Measurements from ENCODE around the gene MEF2D.

Gene MEF2D

GRCh38 chr1:156435545-156436140 is 64.9 kb downstream of the MEF2D start:
- H3K36me3 ChIP-seq (ENCODE audit: insufficient read depth, low read length): no peaks in the 10 kb centered on the region
- H3K27me3 ChIP-seq (ENCODE audit: insufficient read depth, low read length, poor library complexity, severe bottlenecking): no peaks in the 10 kb centered on the region

GRCh38 chr1:156434989-156435544 is 65.5 kb downstream of the MEF2D start:
- Histone ChIP-seq H3F3A (ENCODE audit: low read depth) (peaks cover 10% of the 10 kb centered on the region), H3K4me1 (ENCODE audit: insufficient read depth, low read length, poor library complexity, severe bottlenecking) (peaks cover 20% of the 10 kb centered on the region)
- no peak for TF ChIP-seq EZH2phosphoT487 (IDR thresholded peaks at IDR 0.05; ENCODE audit: borderline replicate concordance)
- no peak for TF ChIP-seq CTCF (conservative IDR thresholded peaks at IDR 0.05; ENCODE audit: low read length)

More at GRCh38 chr1:156435545-156436140, 64.9 kb downstream of the MEF2D start:
- no peaks in the 10 kb centered on the region for H4K20me1 ChIP-seq (ENCODE audit: insufficient read depth, low read length, poor library complexity, severe bottlenecking)
- peaks cover 20% of the 10 kb centered on the region for H3K4me1 ChIP-seq (ENCODE audit: insufficient read depth, low read length, poor library complexity, severe bottlenecking)
- no peaks in the 10 kb centered on the region for H3K9me2 ChIP-seq (replicated peaks; ENCODE audit: low read depth, low read length)
- H3K4me3 ChIP-seq (ENCODE audit: low read length, poor library complexity, severe bottlenecking): no peak overlapping the region
- no peak for TF ChIP-seq EZH2phosphoT487 (IDR thresholded peaks at IDR 0.05; ENCODE audit: borderline replicate concordance)
- no peak for TF ChIP-seq CTCF (conservative IDR thresholded peaks at IDR 0.05; ENCODE audit: low read length)
- H3F3A ChIP-seq (ENCODE audit: low read depth): peaks cover 10% of the 10 kb centered on the region
- no peak overlapping the region for H2AFZ ChIP-seq (ENCODE audit: low read length)
- H3K9ac ChIP-seq (ENCODE audit: low read depth, low read length, poor library complexity, severe bottlenecking): no peak overlapping the region
- no peaks in the 10 kb centered on the region for H3K79me2 ChIP-seq (ENCODE audit: insufficient read depth, low read length)
- H3K4me2 ChIP-seq (ENCODE audit: low read depth, low read length, poor library complexity, severe bottlenecking): no peak overlapping the region
- no peaks in the 10 kb centered on the region for H3K9me3 ChIP-seq (ENCODE audit: insufficient read depth, low read depth, low read length)

GRCh38 chr1:156433602-156434001 is 67.0 kb downstream of the MEF2D start:
- Histone ChIP-seq H3K36me3 (ENCODE audit: insufficient read depth, low read length) (no peaks in the 10 kb centered on the region), H3K4me2 (ENCODE audit: low read depth, low read length, poor library complexity, severe bottlenecking) (no peak overlapping the region), H3K9ac (ENCODE audit: low read depth, low read length, poor library complexity, severe bottlenecking) (no peak overlapping the region), H3K27me3 (ENCODE audit: insufficient read depth, low read length, poor library complexity, severe bottlenecking) (no peaks in the 10 kb centered on the region), H3K4me1 (ENCODE audit: insufficient read depth, low read length, poor library complexity, severe bottlenecking) (peaks cover 7% of the 10 kb centered on the region), H3K9me3 (ENCODE audit: insufficient read depth, low read depth, low read length) (no peaks in the 10 kb centered on the region), H3F3A (ENCODE audit: low read depth) (peaks cover 3% of the 10 kb centered on the region; the same call in 1 of the 2 replicates), H3K9me2 (replicated peaks; ENCODE audit: low read depth, low read length) (no peaks in the 10 kb centered on the region), H2AFZ (ENCODE audit: low read length) (no peak overlapping the region), H3K79me2 (ENCODE audit: insufficient read depth, low read length) (no peaks in the 10 kb centered on the region), H3K4me3 (ENCODE audit: low read length, poor library complexity, severe bottlenecking) (no peak overlapping the region), H4K20me1 (ENCODE audit: insufficient read depth, low read length, poor library complexity, severe bottlenecking) (no peaks in the 10 kb centered on the region)
- TF ChIP-seq EZH2phosphoT487 (IDR thresholded peaks at IDR 0.05; ENCODE audit: borderline replicate concordance) (no peak), CTCF (conservative IDR thresholded peaks at IDR 0.05; ENCODE audit: low read length) (no peak)

More at GRCh38 chr1:156434989-156435544, 65.5 kb downstream of the MEF2D start:
- Histone ChIP-seq H3K4me3 (ENCODE audit: low read length, poor library complexity, severe bottlenecking) (no peak overlapping the region), H3K9ac (ENCODE audit: low read depth, low read length, poor library complexity, severe bottlenecking) (no peak overlapping the region), H3K4me2 (ENCODE audit: low read depth, low read length, poor library complexity, severe bottlenecking) (no peak overlapping the region), H3K27me3 (ENCODE audit: insufficient read depth, low read length, poor library complexity, severe bottlenecking) (no peaks in the 10 kb centered on the region), H4K20me1 (ENCODE audit: insufficient read depth, low read length, poor library complexity, severe bottlenecking) (no peaks in the 10 kb centered on the region), H3K79me2 (ENCODE audit: insufficient read depth, low read length) (no peaks in the 10 kb centered on the region), H3K9me3 (ENCODE audit: insufficient read depth, low read depth, low read length) (no peaks in the 10 kb centered on the region), H3K9me2 (replicated peaks; ENCODE audit: low read depth, low read length) (no peaks in the 10 kb centered on the region), H2AFZ (ENCODE audit: low read length) (no peak overlapping the region), H3K36me3 (ENCODE audit: insufficient read depth, low read length) (no peaks in the 10 kb centered on the region)
